BE2C (cell line): Measurements from ENCODE around the gene SNAPC3.
"Not testable (repeated sequence)": the region's sequence is repeated elsewhere in the genome, so short reads cannot be mapped to it uniquely, and the experiment has no call there.

ENCODE experiments used
- DNase-seq: peaks from one replicate; pipeline ENCODE4 v3.0.0-alpha.2; 2020
- H3K27me3 ChIP-seq: fragments of 250-450 bp; sonication (Bioruptor Pico); 2 replicates; pipeline ENCODE4 v1.5.1; 2020; ENCODE audit warnings: mild to moderate bottlenecking
- H3K36me3 ChIP-seq: fragments of 250-450 bp; sonication (Bioruptor Pico); 2 replicates; pipeline ENCODE4 v1.5.1; 2020; ENCODE audit warnings: mild to moderate bottlenecking
- H3K4me1 ChIP-seq: fragments of 250-450 bp; sonication (Bioruptor Pico); 2 replicates; pipeline ENCODE4 v1.5.1; 2020
- H3K4me3 ChIP-seq: 2 replicates; pipeline ENCODE4 v1.5.1; 2011; ENCODE audit warnings: low read depth, low read length
- H3K9me3 ChIP-seq: fragments of 250-450 bp; sonication (Bioruptor Pico); 2 replicates; pipeline ENCODE4 v1.5.1; 2020
- CTCF ChIP-seq: IDR thresholded peaks from 2 replicates; pipeline ENCODE4 v1.5.1; 2012; ENCODE audit warnings: mild to moderate bottlenecking, low read depth, low read length

Gene SNAPC3

GRCh38 chr9:15420796-15421195 lies 1.9 kb upstream of the SNAPC3 start:
- no peaks in the 10 kb centered on the region for H3K9me3 ChIP-seq
- H3K36me3 ChIP-seq = peaks cover 15% of the 10 kb centered on the region
- no peaks in the 10 kb centered on the region for H3K4me1 ChIP-seq
- no peak for DNase-seq
- no peak overlapping the region for H3K4me3 ChIP-seq
- TF ChIP-seq CTCF = no peak
- H3K27me3 ChIP-seq = no peaks in the 10 kb centered on the region

- Histone ChIP-seq H3K9me3 (no peaks in the 10 kb centered on the region), H3K27me3 (no peaks in the 10 kb centered on the region), H3K4me3 (no peak overlapping the region), H3K36me3 (peaks cover 22% of the 10 kb centered on the region), H3K4me1 (no peaks in the 10 kb centered on the region)
- no peak for TF ChIP-seq CTCF
- no peak for DNase-seq
Observed at GRCh38 chr9:15421532-15421931, 1.1 kb upstream of the SNAPC3 start.

GRCh38 chr9:15421990-15422371 lies 695 bp upstream of the SNAPC3 start:
- H3K4me1 ChIP-seq = no peaks in the 10 kb centered on the region
- no peaks in the 10 kb centered on the region for H3K27me3 ChIP-seq
- H3K9me3 ChIP-seq = no peaks in the 10 kb centered on the region
- peaks cover 24% of the 10 kb centered on the region for H3K36me3 ChIP-seq
- no peak for DNase-seq
- peak overlapping the region; percentile 97 for H3K4me3 ChIP-seq
- TF ChIP-seq CTCF = no peak

GRCh38 chr9:15423231-15423985 lies 732 bp downstream of the SNAPC3 start:
- Histone ChIP-seq H3K4me1 (no peaks in the 10 kb centered on the region), H3K9me3 (no peaks in the 10 kb centered on the region), H3K36me3 (peaks cover 32% of the 10 kb centered on the region), H3K4me3 (peak overlapping the region; percentile 97), H3K27me3 (no peaks in the 10 kb centered on the region)
- DNase-seq = no peak
- TF ChIP-seq CTCF = no peak

GRCh38 chr9:15426019-15426418 lies 3.3 kb downstream of the SNAPC3 start:
- H3K36me3 ChIP-seq = peaks cover 51% of the 10 kb centered on the region

GRCh38 chr9:15427702-15428101 lies 5.0 kb downstream of the SNAPC3 start:
- H3K36me3 ChIP-seq = peaks cover 56% of the 10 kb centered on the region
- not testable (repeated sequence) for H3K27me3 ChIP-seq, DNase-seq, H3K4me1 ChIP-seq, H3K9me3 ChIP-seq, H3K4me3 ChIP-seq

More at GRCh38 chr9:15426019-15426418, 3.3 kb downstream of the SNAPC3 start:
- DNase-seq = no peak
- no peaks in the 10 kb centered on the region for H3K4me1 ChIP-seq
- H3K9me3 ChIP-seq = no peaks in the 10 kb centered on the region
- no peaks in the 10 kb centered on the region for H3K27me3 ChIP-seq
- TF ChIP-seq CTCF = no peak
- no peak overlapping the region for H3K4me3 ChIP-seq
